Fibroblast of the aortic adventitia (primary cell): ENCODE data around the gene GABRE. TPM values are rescaled to one million over a fixed set of nuclear protein-coding genes. Genes with fewer than 3 reads are reported as not detected.
"Not testable (repeated sequence)": the region's sequence is repeated elsewhere in the genome, so short reads cannot be mapped to it uniquely, and the experiment has no call there.

Source experiments
- DNase-seq: peaks from one replicate; pipeline ENCODE4 v3.0.0-alpha.2; 2010; ENCODE audit warnings: low read depth
- H3K4me3 ChIP-seq: 2 replicates; pipeline ENCODE4 v1.5.1; 2011; ENCODE audit warnings: low read depth, mild to moderate bottlenecking, control low read depth, low read length, moderate library complexity
- CTCF ChIP-seq: IDR thresholded peaks from 2 replicates; pipeline ENCODE4 v1.5.1; 2011; ENCODE audit warnings: mild to moderate bottlenecking, low read length, control low read depth, inconsistent platforms; ENCODE audit not compliant: insufficient read depth
- total RNA-seq: library from RNA; depleted of rRNA; stranded (reverse); fragments of >200 nt; gene quantifications from 2 replicates; pipeline ENCODE4 v1.2.3, GENCODE V29; 2012; ENCODE audit warnings: low replicate concordance

The GABRE gene
- total RNA-seq, 1 donor, result 33.2 TPM

GRCh38 chrX:151920530-151920929, 53.9 kb downstream of the GABRE start:
- no peak overlapping the region for H3K4me3 ChIP-seq
- no peak for DNase-seq
- TF ChIP-seq CTCF, result no peak

- no peak overlapping the region for H3K4me3 ChIP-seq
- TF ChIP-seq CTCF, result no peak
- no peak for DNase-seq
Observed at GRCh38 chrX:151920101-151920500, 54.4 kb downstream of the GABRE start.

GRCh38 chrX:151919610-151920009, 54.9 kb downstream of the GABRE start:
- DNase-seq, result no peak
- no peak overlapping the region for H3K4me3 ChIP-seq
- TF ChIP-seq CTCF, result no peak

- not testable (repeated sequence) for H3K4me3 ChIP-seq, DNase-seq
Observed at GRCh38 chrX:151918736-151919135, 55.7 kb downstream of the GABRE start.

- no peak for TF ChIP-seq CTCF
Observed at GRCh38 chrX:151912780-151913179, 61.7 kb downstream of the GABRE start, which contains the start of gene MAGEA4. Gene MAGEA4 (plus strand): TSS chrX:151912889. CDS start chrX:151923665, 10,776 bp downstream.

GRCh38 chrX:151912221-151912620, 62.3 kb downstream of the GABRE start:
- no peak for DNase-seq
- TF ChIP-seq CTCF, result no peak
- no peak overlapping the region for H3K4me3 ChIP-seq

More at GRCh38 chrX:151912780-151913179, 61.7 kb downstream of the GABRE start, which contains the start of gene MAGEA4:
- no peak for DNase-seq
- H3K4me3 ChIP-seq, result no peak within 1 kb of the TSS

GRCh38 chrX:151904989-151905388, 69.5 kb downstream of the GABRE start:
- TF ChIP-seq CTCF, result no peak
- DNase-seq, result no peak
- H3K4me3 ChIP-seq, result no peak overlapping the region

Other genes starting within 250 kb of the GABRE start
- not detected in 2 replicates for gene CNGA2, start 239.9 kb downstream of the GABRE start, total RNA-seq
- gene MAGEA4, start 61.8 kb downstream of the GABRE start, total RNA-seq, result not detected in 2 replicates
- gene MAGEA10, start 163.9 kb upstream of the GABRE start, total RNA-seq, result not detected in 2 replicates